GM18502 (cell line): Measurements from ENCODE around the gene USO1.

ENCODE experiments used
- ATAC-seq: cut with Tn5 transposase; IDR thresholded peaks from one replicate; pipeline ENCODE4 v1.9.1; 2021; ENCODE audit warnings: mild to moderate bottlenecking; ENCODE audit not compliant: unreplicated experiment, poor library complexity

USO1 gene

GRCh38 chr4:75831856-75832405 lies 107.6 kb downstream of the USO1 start:
- no peak for ATAC-seq

- no peak for ATAC-seq
These were observed 109.9 kb downstream of the USO1 start for GRCh38 chr4:75834095-75834771.

DNA sequence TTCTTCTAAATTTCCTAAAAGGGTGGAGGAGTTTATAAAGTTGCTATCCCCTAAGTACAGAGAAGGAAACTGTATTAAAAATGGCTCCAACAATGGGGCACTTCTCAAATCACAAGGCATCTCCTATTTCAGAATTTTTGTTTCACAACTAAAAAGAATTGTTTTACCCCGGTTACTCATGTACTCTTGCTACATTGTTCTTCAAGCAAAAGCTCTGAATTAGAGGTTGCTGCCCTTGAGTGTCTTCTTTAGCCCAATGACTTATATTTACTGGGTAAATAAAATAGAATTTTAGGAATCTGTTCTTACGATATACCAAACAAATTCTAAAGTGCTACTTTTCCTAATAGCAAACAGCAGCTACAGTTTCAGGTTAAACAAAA lies 110.4 kb downstream of the USO1 start:
- ATAC-seq, result no peak

DNA sequence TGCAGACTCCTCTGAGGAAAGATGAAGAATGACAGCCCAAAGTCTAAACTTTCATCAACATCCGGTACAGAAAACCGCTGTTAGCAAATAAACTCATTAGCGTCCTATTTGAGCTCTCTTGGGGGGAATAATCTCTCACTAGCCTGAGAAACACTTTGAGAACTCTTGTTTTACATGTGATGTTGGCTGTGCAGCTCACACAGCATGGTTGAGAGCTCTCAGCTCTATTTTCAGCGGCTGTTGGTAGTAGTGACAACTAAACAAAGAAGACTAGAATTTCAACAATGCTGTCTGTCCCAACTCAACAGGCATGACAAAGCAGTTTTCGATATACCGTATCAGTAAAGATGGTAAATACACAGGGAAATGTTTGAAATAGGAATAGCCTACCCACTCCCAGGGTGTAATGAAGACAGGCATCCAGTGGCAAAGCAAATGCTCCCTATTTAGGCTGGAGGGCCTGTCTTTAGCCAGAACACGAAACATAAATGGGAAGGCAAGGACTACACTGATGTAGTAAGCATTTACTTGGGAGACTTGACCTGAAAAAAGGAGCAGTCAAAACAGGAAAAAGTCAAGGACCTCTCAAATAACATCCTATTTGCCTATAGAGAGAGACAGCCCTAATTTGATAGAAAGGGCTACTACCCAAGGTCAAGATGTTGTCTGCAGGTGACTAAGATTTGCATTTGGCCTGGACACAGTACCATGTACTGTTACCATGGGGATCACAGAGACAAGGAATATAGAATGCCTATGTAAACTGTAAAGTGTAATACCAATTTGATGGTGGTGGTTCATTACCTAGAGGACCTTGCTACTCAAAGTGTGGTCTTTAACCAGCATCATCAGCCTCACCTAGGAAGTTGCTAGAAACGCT lies 117.5 kb downstream of the USO1 start:
- ATAC-seq, result no peak

- ATAC-seq, result no peak
These were observed 119.2 kb downstream of the USO1 start for GRCh38 chr4:75843596-75843995.

DNA sequence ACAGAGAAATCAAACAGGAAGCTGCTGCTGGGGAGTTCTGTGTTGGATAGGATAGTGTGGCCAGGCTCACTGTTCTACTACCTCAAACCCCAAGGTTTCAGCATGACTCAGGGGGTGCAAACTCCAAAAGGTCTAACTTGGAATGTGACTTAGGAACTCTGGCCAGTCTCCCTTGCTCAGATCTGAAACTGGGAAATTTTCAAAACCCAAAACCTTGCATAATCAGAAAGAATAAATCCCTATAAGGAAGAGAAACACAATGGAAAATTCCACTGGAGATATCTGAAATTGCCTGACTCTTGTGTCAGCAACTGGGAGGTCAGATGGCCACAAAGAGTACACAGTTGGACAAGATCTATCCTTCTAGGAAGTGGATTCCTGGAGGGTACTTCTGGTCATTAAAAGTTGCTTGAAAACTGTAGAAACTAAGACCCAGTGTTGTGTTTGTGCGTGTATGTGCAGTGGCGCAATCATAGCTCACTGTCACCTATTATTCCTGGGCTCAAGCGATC lies 119.8 kb downstream of the USO1 start:
- ATAC-seq, result no peak

DNA sequence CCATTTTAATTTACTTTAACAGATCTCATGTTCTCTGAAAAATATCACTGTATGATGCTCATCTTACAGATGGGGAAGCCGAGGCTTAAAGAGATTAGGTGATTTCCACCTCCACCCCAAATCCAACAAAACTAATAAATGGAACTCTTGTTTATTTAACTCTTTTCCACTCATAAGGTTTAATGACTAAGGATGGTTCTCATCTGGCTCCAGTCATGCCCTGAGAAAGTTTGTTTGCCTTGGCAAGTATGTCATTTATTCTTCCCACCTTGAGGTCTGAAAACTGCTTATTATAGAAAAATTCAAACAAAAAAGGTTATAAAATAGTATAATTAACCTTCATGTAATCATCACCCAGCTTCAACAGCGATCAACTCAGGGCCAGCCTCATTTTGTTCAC lies 121.6 kb downstream of the USO1 start:
- ATAC-seq, result no peak

- peak; percentile 68 for ATAC-seq
These were observed 123.9 kb downstream of the USO1 start for GRCh38 chr4:75848171-75848760.

DNA sequence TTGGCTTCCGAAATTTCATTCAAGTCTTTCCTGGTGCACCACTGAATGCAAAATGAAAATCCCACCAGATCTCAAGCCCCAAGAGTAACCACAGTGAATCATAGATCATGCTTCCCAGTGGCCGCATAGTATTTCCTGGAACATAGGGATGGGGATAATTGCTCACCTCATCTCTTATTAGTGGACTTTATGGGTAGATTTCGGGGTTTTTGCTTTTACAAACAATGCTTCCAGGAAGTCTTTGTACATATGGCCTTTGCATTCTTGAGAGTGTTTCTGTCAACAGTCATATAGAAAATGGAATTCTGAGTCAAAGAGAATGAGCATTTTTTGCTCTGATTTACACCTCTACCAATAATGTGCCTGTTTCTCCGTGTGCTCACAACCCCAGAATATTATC lies 124.5 kb downstream of the USO1 start:
- no peak for ATAC-seq

DNA sequence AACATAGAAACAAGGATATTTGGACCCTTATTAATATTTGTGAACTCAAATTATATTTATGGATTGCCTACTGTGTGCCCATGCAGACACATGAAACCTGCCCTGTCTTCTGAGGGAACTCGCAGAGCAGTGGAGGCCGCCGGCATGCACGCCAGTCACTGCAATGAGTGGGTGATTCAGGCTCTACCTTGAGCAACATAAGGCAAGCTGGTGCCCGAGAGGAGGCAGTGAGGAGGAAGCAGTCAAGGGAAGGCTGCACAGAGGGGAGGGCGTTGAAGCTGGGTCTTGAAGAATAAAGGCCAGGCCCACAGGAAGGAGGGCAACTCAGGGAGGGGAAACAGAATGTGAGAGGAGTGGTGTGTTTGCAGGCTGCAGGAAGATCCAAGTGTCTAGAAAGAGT lies 125.1 kb downstream of the USO1 start:
- no peak for ATAC-seq

- no peak for ATAC-seq
These were observed 134.3 kb downstream of the USO1 start for GRCh38 chr4:75858721-75859120.

GRCh38 chr4:75860606-75861005 lies 136.2 kb downstream of the USO1 start:
- no peak for ATAC-seq
